ENCODE results near the gene ZFAND3. TPM values are rescaled to one million over a fixed set of nuclear protein-coding genes. Genes with fewer than 3 reads are reported as not detected.

ZFAND3 gene
- total and polyA plus RNA-seq, 2 of the 4 experiments (the other 2 are of a cell fraction), result 10.9 to 26.7 TPM

GRCh38 chr6:38079537-38079936 lies 260.0 kb downstream of the ZFAND3 start:
- H3K27ac ChIP-seq (ENCODE audit: insufficient read depth, low read length), result no peak overlapping the region
- DNase-seq, result peak; percentile 18

More at GRCh38 chr6:38079537-38079936, 260.0 kb downstream of the ZFAND3 start:
- POLR2A ChIA-PET (ENCODE audit: unreplicated experiment), result no interaction called here
- Histone ChIP-seq H3K9me3 (ENCODE audit: control insufficient read depth, insufficient read depth, low read length) (no peaks in the 10 kb centered on the region), H4K8ac (ENCODE audit: low read depth in 2 of 2, low read length in 2 of 2) (no peak overlapping the region), H2BK20ac (ENCODE audit: low read depth, low read length) (no peak overlapping the region), H3K9me1 (ENCODE audit: insufficient read depth, low read length) (peaks cover 20% of the 10 kb centered on the region), H2AFZ (replicated peaks; ENCODE audit: low read length, poor library complexity) (no peak overlapping the region), H4K20me1 (ENCODE audit: insufficient read depth, low read length) (peaks cover 42% of the 10 kb centered on the region; the same call in 1 of the 2 replicates), H3K9ac (ENCODE audit: low read depth, low read length) (no peak overlapping the region), H2BK15ac (ENCODE audit: low read depth, low read length) (no peak overlapping the region), H3K4me2 (ENCODE audit: low read depth, low read length) (no peak overlapping the region), H2AK5ac (ENCODE audit: low read depth, low read length) (no peak overlapping the region), H3K4me1 (ENCODE audit: control insufficient read depth, insufficient read depth, low read length) (peaks cover 5% of the 10 kb centered on the region), H4K91ac (ENCODE audit: insufficient read depth, low read depth, low read length) (no peak overlapping the region), H3K56ac (ENCODE audit: extremely low read depth, insufficient read depth, low read length) (no peak overlapping the region), H2BK5ac (ENCODE audit: low read depth, low read length, poor library complexity, severe bottlenecking) (no peak overlapping the region), H4K5ac (ENCODE audit: low read depth, low read length) (no peak overlapping the region), H3K4ac (ENCODE audit: low read depth, low read length) (no peak overlapping the region), H3K4me3 (ENCODE audit: insufficient read depth, low read depth, low read length) (no peak overlapping the region), H3K23ac (ENCODE audit: low read depth, low read length) (no peak overlapping the region), H3K27me3 (ENCODE audit: control insufficient read depth, insufficient read depth, low read length) (no peaks in the 10 kb centered on the region), H3K79me1 (ENCODE audit: low read depth in 1 of 2, low read length in 2 of 2) (peaks cover 34 to 57% of the 10 kb centered on the region in 2 experiments), H3K14ac (replicated peaks; ENCODE audit: low read depth, low read length) (no peak overlapping the region), H2BK120ac (ENCODE audit: low read depth, low read length) (no peak overlapping the region), H3K36me3 (ENCODE audit: control insufficient read depth, insufficient read depth, low read length) (peaks cover 4% of the 10 kb centered on the region), H3K18ac (ENCODE audit: low read depth, low read length) (no peak overlapping the region), H2AK9ac (replicated peaks; ENCODE audit: low read depth, low read length, poor library complexity) (no peak overlapping the region)
- TF ChIP-seq POLR2A (IDR thresholded peaks at IDR 0.05; ENCODE audit: low read depth, low read length) (no peak), ELK1 (IDR thresholded peaks at IDR 0.05; ENCODE audit: borderline replicate concordance, low read depth, low read length) (no peak), NFE2L2 (IDR thresholded peaks at IDR 0.05; ENCODE audit: low read depth, low read length) (no peak), CHD1 (IDR thresholded peaks at IDR 0.05; ENCODE audit: low read depth, low read length) (no peak), CTCF (conservative IDR thresholded peaks at IDR 0.05; ENCODE audit: low read depth, low read length) (no peak), SMC3 (IDR thresholded peaks at IDR 0.05; ENCODE audit: low read depth, low read length) (no peak), CEBPB (IDR thresholded peaks at IDR 0.05; ENCODE audit: low read depth, low read length) (no peak), USF2 (IDR thresholded peaks at IDR 0.05; ENCODE audit: low read depth, low read length) (no peak), RCOR1 (IDR thresholded peaks at IDR 0.05; ENCODE audit: insufficient replicate concordance, low read length) (no peak), RAD21 (IDR thresholded peaks at IDR 0.05; ENCODE audit: low read length) (no peak), RFX5 (IDR thresholded peaks at IDR 0.05; ENCODE audit: low read depth, low read length) (no peak), FOS (IDR thresholded peaks at IDR 0.05; ENCODE audit: low read depth, low read length) (no peak), MAFK (IDR thresholded peaks at IDR 0.05; ENCODE audit: low read depth, low read length) (no peak)
- in situ Hi-C loops (cut with MboI; ENCODE audit: low sequenced_read_pairs), result no loop called here
- no CpG with 5 or more reads among the region's 1 CpG for WGBS, 2 experiments (ENCODE audit: extremely low coverage in 2 of 2, insufficient read length in 1 of 2)
- CTCF ChIA-PET, result no interaction called here
- intact Hi-C loops (cut with micrococcal nuclease), result no loop called here
- BruUV-seq (replicated peaks), result no TSS peak
- dilution Hi-C loops (cut with HindIII; ENCODE audit: low sequenced_read_pairs, unreplicated experiment), result no loop called here
- no peak; the same call in 1 of the 2 replicates for ATAC-seq (ENCODE audit: low read depth)

All from IMR-90 (cell line).